ENCODE measurements around the gene NPAS3. TPM values are rescaled to one million over a fixed set of nuclear protein-coding genes. Genes with fewer than 3 reads are reported as not detected.

The NPAS3 gene
- total RNA-seq, 2 experiments from 2014 or later = not detected

DNA sequence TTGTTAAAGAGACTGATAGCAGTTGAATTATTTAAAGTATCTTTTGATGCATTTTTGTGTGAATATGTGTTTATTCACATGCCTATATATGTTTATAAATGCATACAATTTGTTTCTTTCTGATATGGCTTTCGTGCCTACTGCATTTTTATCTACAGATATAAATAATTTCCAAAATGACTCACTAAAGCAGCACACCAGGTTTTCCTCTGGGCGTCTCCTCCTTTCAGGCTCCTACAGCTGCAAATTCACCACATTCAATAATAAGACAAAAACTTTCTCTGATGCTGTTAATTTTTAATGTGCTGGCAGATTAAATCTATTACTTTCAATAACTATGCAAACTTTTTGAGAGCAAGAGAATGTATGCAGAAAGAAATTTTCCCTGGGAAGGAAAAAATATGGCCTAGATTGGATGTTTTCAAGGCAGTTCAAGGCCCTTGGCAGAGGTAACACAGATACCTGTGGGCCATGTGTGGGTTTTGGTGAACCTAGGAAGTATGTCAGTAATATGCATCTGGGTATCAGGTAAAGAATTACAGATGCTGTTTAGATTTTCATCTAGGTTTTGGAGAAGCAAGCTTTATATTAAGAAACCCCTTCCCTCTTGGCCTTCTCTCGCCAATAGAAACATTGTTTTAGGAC, 630.4 kb downstream of the NPAS3 start:
- H3K36me3 Mint-ChIP-seq (ENCODE audit: low read depth) = no peaks in the 10 kb centered on the region
- DNase-seq = no peak
- H3K4me3 Mint-ChIP-seq = no peak overlapping the region
- peaks cover 1% of the 10 kb centered on the region for H3K27me3 Mint-ChIP-seq (ENCODE audit: low read depth)
- no peaks in the 10 kb centered on the region for H3K9me3 Mint-ChIP-seq
- CTCF ChIA-PET = interaction anchor here (0.6 kb wide), 1 partner anchor 1258 kb away, joined by 3 read pairs; no protein-coding TSS in a partner anchor
- intact Hi-C loops (cut with micrococcal nuclease) = no loop called here
- no peaks in the 10 kb centered on the region for H3K4me1 Mint-ChIP-seq (ENCODE audit: low read depth)
- H3K27ac Mint-ChIP-seq = no peak overlapping the region

- Mint-ChIP-seq H3K9me3 (no peaks in the 10 kb centered on the region), H3K27ac (no peak overlapping the region), H3K4me3 (no peak overlapping the region), H3K27me3 (ENCODE audit: low read depth) (peaks cover 1% of the 10 kb centered on the region), H3K36me3 (ENCODE audit: low read depth) (no peaks in the 10 kb centered on the region), H3K4me1 (ENCODE audit: low read depth) (no peaks in the 10 kb centered on the region)
- CTCF ChIA-PET = interaction anchor here (0.6 kb wide), 1 partner anchor 1259 kb away, joined by 3 read pairs; no protein-coding TSS in a partner anchor
- DNase-seq = no peak
- intact Hi-C loops (cut with micrococcal nuclease) = no loop called here
Observed at GRCh38 chr14:33569821-33570687, 631.4 kb downstream of the NPAS3 start.

DNA sequence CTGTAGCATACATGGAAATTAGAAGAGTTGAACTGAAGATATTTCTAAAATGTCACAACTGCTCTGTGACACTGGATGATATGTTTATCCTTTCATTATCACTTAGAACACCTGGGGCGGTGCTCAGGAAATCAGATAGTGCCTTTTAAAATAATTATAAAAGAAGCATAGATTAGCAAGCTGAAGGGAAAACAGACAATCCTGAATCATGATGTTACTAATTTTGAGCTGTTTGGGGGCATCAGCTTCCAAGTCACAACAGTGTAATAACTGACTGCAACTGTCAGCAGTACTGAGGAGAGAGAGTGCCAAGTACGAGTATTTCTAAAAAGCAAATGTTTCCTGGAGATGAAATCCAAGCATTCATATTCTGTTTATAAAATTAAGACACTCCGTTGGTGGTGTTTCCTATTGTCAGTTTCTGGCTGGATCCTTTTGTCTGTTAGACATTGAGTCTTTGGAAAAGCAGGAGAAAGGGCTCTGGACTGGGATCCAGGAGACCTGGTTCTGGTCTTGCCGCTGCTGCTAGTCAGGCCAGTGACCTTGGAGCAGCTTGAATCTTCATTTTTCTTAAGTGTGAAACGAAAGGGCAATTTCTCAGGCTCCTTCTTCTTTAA, 632.1 kb downstream of the NPAS3 start:
- H3K27me3 Mint-ChIP-seq (ENCODE audit: low read depth) = peaks cover 1% of the 10 kb centered on the region
- DNase-seq = no peak
- CTCF ChIA-PET = no interaction called here
- no peak overlapping the region for H3K27ac Mint-ChIP-seq
- H3K36me3 Mint-ChIP-seq (ENCODE audit: low read depth) = no peaks in the 10 kb centered on the region
- intact Hi-C loops (cut with micrococcal nuclease) = no loop called here
- H3K4me1 Mint-ChIP-seq (ENCODE audit: low read depth) = no peaks in the 10 kb centered on the region
- H3K4me3 Mint-ChIP-seq = no peak overlapping the region
- H3K9me3 Mint-ChIP-seq = no peaks in the 10 kb centered on the region

DNA sequence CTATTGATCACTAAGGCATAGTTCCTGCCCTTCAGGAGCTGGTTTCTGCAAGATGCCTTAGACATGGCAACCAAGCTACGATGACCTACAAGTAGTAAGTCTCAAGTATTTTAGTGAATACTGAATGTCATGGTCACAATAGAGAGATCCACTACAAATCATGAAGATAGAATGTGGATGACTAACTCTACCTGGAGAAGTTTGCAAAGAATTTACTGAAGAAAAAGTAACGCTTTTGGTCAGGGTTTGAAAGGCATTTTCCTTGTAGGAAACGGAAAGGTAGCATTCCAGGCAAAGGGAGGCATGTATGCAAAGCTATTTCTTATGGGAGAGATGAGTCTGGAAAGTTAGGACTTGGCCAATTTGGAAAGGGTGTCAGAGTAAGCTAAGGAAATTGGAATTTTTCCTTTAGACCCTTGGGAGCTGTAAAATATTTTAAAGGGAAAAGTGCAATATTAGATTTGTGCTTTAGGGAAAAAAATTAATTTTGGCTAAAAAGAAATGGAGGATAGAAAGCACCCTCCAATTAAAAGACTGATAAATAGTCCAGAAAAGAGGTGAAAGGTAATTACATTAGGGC, 634.7 kb downstream of the NPAS3 start:
- Mint-ChIP-seq H3K27me3 (ENCODE audit: low read depth) (no peaks in the 10 kb centered on the region), H3K4me1 (ENCODE audit: low read depth) (no peaks in the 10 kb centered on the region), H3K9me3 (no peaks in the 10 kb centered on the region), H3K36me3 (ENCODE audit: low read depth) (no peaks in the 10 kb centered on the region), H3K4me3 (no peak overlapping the region), H3K27ac (no peak overlapping the region)
- no peak for DNase-seq
- CTCF ChIA-PET = interaction anchor here (1.4 kb wide), 1 partner anchor 220 kb away, joined by 3 read pairs; no protein-coding TSS in a partner anchor
- intact Hi-C loops (cut with micrococcal nuclease) = no loop called here

- DNase-seq = no peak
- Mint-ChIP-seq H3K4me3 (no peak overlapping the region), H3K27ac (no peak overlapping the region), H3K36me3 (ENCODE audit: low read depth) (no peaks in the 10 kb centered on the region), H3K9me3 (no peaks in the 10 kb centered on the region), H3K27me3 (ENCODE audit: low read depth) (no peaks in the 10 kb centered on the region), H3K4me1 (ENCODE audit: low read depth) (no peaks in the 10 kb centered on the region)
- CTCF ChIA-PET = no interaction called here
- intact Hi-C loops (cut with micrococcal nuclease) = no loop called here
Observed at GRCh38 chr14:33576014-33576413, 637.3 kb downstream of the NPAS3 start.

GRCh38 chr14:33578461-33579216, 640.0 kb downstream of the NPAS3 start:
- no peak overlapping the region for H3K4me3 Mint-ChIP-seq
- no peaks in the 10 kb centered on the region for H3K4me1 Mint-ChIP-seq (ENCODE audit: low read depth)
- DNase-seq = no peak
- CTCF ChIA-PET = no interaction called here
- no peaks in the 10 kb centered on the region for H3K36me3 Mint-ChIP-seq (ENCODE audit: low read depth)
- intact Hi-C loops (cut with micrococcal nuclease) = no loop called here
- no peaks in the 10 kb centered on the region for H3K27me3 Mint-ChIP-seq (ENCODE audit: low read depth)
- H3K27ac Mint-ChIP-seq = no peak overlapping the region
- H3K9me3 Mint-ChIP-seq = no peaks in the 10 kb centered on the region

DNA sequence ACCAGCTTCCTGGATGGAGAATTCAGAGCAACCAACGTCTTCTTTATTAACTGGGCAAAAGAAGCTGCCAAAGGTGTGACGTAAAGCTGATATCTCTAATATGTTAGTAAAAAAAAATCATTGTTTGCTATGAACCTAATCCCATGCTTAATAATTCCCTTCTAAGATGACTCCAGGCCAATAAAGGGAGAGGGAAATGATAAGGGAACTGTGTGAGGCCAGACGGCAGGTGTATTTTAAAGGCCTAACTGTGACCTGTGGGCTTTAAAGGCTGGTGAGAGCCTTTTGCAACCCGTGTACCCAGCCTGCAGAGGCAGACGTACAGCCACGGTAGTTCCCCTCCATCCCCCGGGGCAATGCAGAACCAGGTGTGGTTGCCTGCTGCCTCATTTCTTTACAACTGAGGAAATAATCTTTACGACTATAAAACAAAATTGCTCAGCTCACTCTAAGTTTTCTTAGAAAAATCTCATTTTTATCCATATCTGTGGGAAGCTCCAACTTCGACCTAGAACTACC, 641.6 kb downstream of the NPAS3 start:
- DNase-seq = no peak
- intact Hi-C loops (cut with micrococcal nuclease) = no loop called here
- Mint-ChIP-seq H3K4me1 (ENCODE audit: low read depth) (no peaks in the 10 kb centered on the region), H3K36me3 (ENCODE audit: low read depth) (no peaks in the 10 kb centered on the region), H3K9me3 (no peaks in the 10 kb centered on the region), H3K4me3 (no peak overlapping the region), H3K27me3 (ENCODE audit: low read depth) (no peaks in the 10 kb centered on the region), H3K27ac (no peak overlapping the region)
- CTCF ChIA-PET = no interaction called here

GRCh38 chr14:33580841-33581240, 642.2 kb downstream of the NPAS3 start:
- H3K27ac Mint-ChIP-seq = no peak overlapping the region
- no peaks in the 10 kb centered on the region for H3K9me3 Mint-ChIP-seq
- no peaks in the 10 kb centered on the region for H3K4me1 Mint-ChIP-seq (ENCODE audit: low read depth)
- no peak for DNase-seq
- CTCF ChIA-PET = no interaction called here
- no peaks in the 10 kb centered on the region for H3K36me3 Mint-ChIP-seq (ENCODE audit: low read depth)
- no peak overlapping the region for H3K4me3 Mint-ChIP-seq
- intact Hi-C loops (cut with micrococcal nuclease) = no loop called here
- no peaks in the 10 kb centered on the region for H3K27me3 Mint-ChIP-seq (ENCODE audit: low read depth)

DNA sequence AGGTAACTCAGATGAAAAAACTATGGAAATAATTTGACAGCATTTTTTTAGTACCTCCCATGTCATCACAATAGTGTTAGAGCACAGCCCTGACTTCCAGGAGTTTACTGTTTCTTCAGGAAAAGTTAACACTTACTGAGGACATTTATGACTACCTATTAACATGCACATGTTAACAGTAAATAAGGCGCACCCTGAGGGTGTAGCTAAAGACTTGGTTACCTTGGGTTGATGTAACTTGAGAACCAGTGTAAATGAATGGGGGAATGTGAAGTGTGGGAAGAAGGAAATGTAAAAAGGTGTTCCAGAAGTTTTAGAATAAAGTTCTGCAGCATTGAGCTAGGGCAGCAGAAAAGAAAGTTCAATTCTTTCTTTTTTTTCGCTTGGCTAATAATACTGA, 646.0 kb downstream of the NPAS3 start:
- intact Hi-C loops (cut with micrococcal nuclease) = no loop called here
- Mint-ChIP-seq H3K4me1 (ENCODE audit: low read depth) (no peaks in the 10 kb centered on the region), H3K27ac (no peak overlapping the region), H3K36me3 (ENCODE audit: low read depth) (no peaks in the 10 kb centered on the region), H3K9me3 (no peaks in the 10 kb centered on the region), H3K27me3 (ENCODE audit: low read depth) (no peaks in the 10 kb centered on the region), H3K4me3 (no peak overlapping the region)
- CTCF ChIA-PET = interaction anchor here (0.6 kb wide), 1 partner anchor 12 kb away, joined by 4 read pairs; no protein-coding TSS in a partner anchor
- no peak for DNase-seq

GRCh38 chr14:33586806-33587205, 648.1 kb downstream of the NPAS3 start:
- no peak overlapping the region for H3K27ac Mint-ChIP-seq
- no peaks in the 10 kb centered on the region for H3K27me3 Mint-ChIP-seq (ENCODE audit: low read depth)
- CTCF ChIA-PET = no interaction called here
- no peak for DNase-seq
- H3K36me3 Mint-ChIP-seq (ENCODE audit: low read depth) = no peaks in the 10 kb centered on the region
- H3K4me1 Mint-ChIP-seq (ENCODE audit: low read depth) = no peaks in the 10 kb centered on the region
- no peak overlapping the region for H3K4me3 Mint-ChIP-seq
- intact Hi-C loops (cut with micrococcal nuclease) = no loop called here
- H3K9me3 Mint-ChIP-seq = no peaks in the 10 kb centered on the region

- Mint-ChIP-seq H3K27ac (no peak overlapping the region), H3K36me3 (ENCODE audit: low read depth) (no peaks in the 10 kb centered on the region), H3K9me3 (no peaks in the 10 kb centered on the region), H3K4me3 (no peak overlapping the region), H3K27me3 (ENCODE audit: low read depth) (no peaks in the 10 kb centered on the region), H3K4me1 (ENCODE audit: low read depth) (no peaks in the 10 kb centered on the region)
- intact Hi-C loops (cut with micrococcal nuclease) = no loop called here
- no peak for DNase-seq
- CTCF ChIA-PET = no interaction called here
Observed at GRCh38 chr14:33587791-33588190, 649.1 kb downstream of the NPAS3 start.

- H3K36me3 Mint-ChIP-seq (ENCODE audit: low read depth) = no peaks in the 10 kb centered on the region
- H3K27me3 Mint-ChIP-seq (ENCODE audit: low read depth) = no peaks in the 10 kb centered on the region
- H3K9me3 Mint-ChIP-seq = no peaks in the 10 kb centered on the region
- no peaks in the 10 kb centered on the region for H3K4me1 Mint-ChIP-seq (ENCODE audit: low read depth)
- no peak for DNase-seq
- no peak overlapping the region for H3K4me3 Mint-ChIP-seq
- intact Hi-C loops (cut with micrococcal nuclease) = no loop called here
- CTCF ChIA-PET = interaction anchor here (0.6 kb wide), 1 partner anchor 1046 kb away, joined by 3 read pairs; no protein-coding TSS in a partner anchor
- no peak overlapping the region for H3K27ac Mint-ChIP-seq
Observed at GRCh38 chr14:33588771-33589170, 650.1 kb downstream of the NPAS3 start.

All from activated naive CD4-positive, alpha-beta T cell treated with anti-CD3 and anti-CD28 coated beads for 36 hours (primary cell).